ENCODE data around the gene GARRE1. TPM values are rescaled to one million over a fixed set of nuclear protein-coding genes. Genes with fewer than 3 reads are reported as not detected.

GARRE1 gene
- total RNA-seq, 2 experiments from 2014 or later, result 11.7 to 11.9 TPM

- ChIA-PET POLR2A (no interaction called here), CTCF (no interaction called here)
- no peaks in the 10 kb centered on the region for H3K27me3 Mint-ChIP-seq
- no peaks in the 10 kb centered on the region for H3K9me3 Mint-ChIP-seq
- no peak overlapping the region for H3K4me3 Mint-ChIP-seq
- peaks cover 9% of the 10 kb centered on the region for H3K36me3 Mint-ChIP-seq
- no peak for DNase-seq
- peaks cover 27% of the 10 kb centered on the region for H3K4me1 Mint-ChIP-seq (ENCODE audit: low read depth)
- intact Hi-C loops (cut with micrococcal nuclease), result no loop called here
- no peak overlapping the region for H3K27ac Mint-ChIP-seq
Measured at GRCh38 chr19:34282611-34283519, 28.5 kb downstream of the GARRE1 start.

- Mint-ChIP-seq H3K27ac (no peak overlapping the region), H3K4me1 (ENCODE audit: low read depth) (peaks cover 30% of the 10 kb centered on the region), H3K9me3 (no peaks in the 10 kb centered on the region), H3K4me3 (no peak overlapping the region), H3K36me3 (peaks cover 5% of the 10 kb centered on the region), H3K27me3 (no peaks in the 10 kb centered on the region)
- POLR2A ChIA-PET, result no interaction called here
- DNase-seq, result no peak
- intact Hi-C loops (cut with micrococcal nuclease), result no loop called here
- CTCF ChIA-PET, result no interaction called here
Measured at GRCh38 chr19:34284505-34284904, 30.2 kb downstream of the GARRE1 start.

- CTCF ChIA-PET, result no interaction called here
- DNase-seq, result no peak
- H3K9me3 Mint-ChIP-seq, result no peaks in the 10 kb centered on the region
- peak overlapping the region; percentile 8 for H3K27ac Mint-ChIP-seq
- H3K4me3 Mint-ChIP-seq, result no peak overlapping the region
- no peaks in the 10 kb centered on the region for H3K27me3 Mint-ChIP-seq
- H3K4me1 Mint-ChIP-seq (ENCODE audit: low read depth), result peaks cover 26% of the 10 kb centered on the region
- intact Hi-C loops (cut with micrococcal nuclease), result no loop called here
- POLR2A ChIA-PET, result no interaction called here
- peaks cover 5% of the 10 kb centered on the region for H3K36me3 Mint-ChIP-seq
Measured at GRCh38 chr19:34287662-34288140, 33.3 kb downstream of the GARRE1 start.

- no peaks in the 10 kb centered on the region for H3K27me3 Mint-ChIP-seq
- no peaks in the 10 kb centered on the region for H3K9me3 Mint-ChIP-seq
- peaks cover 19% of the 10 kb centered on the region for H3K4me1 Mint-ChIP-seq (ENCODE audit: low read depth)
- H3K36me3 Mint-ChIP-seq, result peaks cover 5% of the 10 kb centered on the region
- CTCF ChIA-PET, result no interaction called here
- DNase-seq, result peak; percentile 39
- intact Hi-C loops (cut with micrococcal nuclease), result no loop called here
- POLR2A ChIA-PET, result no interaction called here
- no peak overlapping the region for H3K4me3 Mint-ChIP-seq
- H3K27ac Mint-ChIP-seq, result peak overlapping the region; percentile 36
Measured at GRCh38 chr19:34288381-34288780, 34.0 kb downstream of the GARRE1 start.

GRCh38 chr19:34291235-34291634 is 36.9 kb downstream of the GARRE1 start:
- Mint-ChIP-seq H3K27ac (no peak overlapping the region), H3K27me3 (no peaks in the 10 kb centered on the region), H3K9me3 (no peaks in the 10 kb centered on the region), H3K4me3 (no peak overlapping the region), H3K4me1 (ENCODE audit: low read depth) (peaks cover 17% of the 10 kb centered on the region), H3K36me3 (peaks cover 5% of the 10 kb centered on the region)
- ChIA-PET CTCF (interaction anchor here (0.7 kb wide), 1 partner anchor 45 kb away, joined by 3 read pairs; no protein-coding TSS in a partner anchor), POLR2A (no interaction called here)
- DNase-seq, result no peak
- intact Hi-C loops (cut with micrococcal nuclease), result no loop called here

GRCh38 chr19:34295103-34295502 is 40.7 kb downstream of the GARRE1 start:
- H3K27me3 Mint-ChIP-seq, result no peaks in the 10 kb centered on the region
- ChIA-PET CTCF (interaction anchor here (0.8 kb wide), 1 partner anchor 25 kb away, joined by 3 read pairs; no protein-coding TSS in a partner anchor), POLR2A (no interaction called here)
- H3K4me1 Mint-ChIP-seq (ENCODE audit: low read depth), result no peaks in the 10 kb centered on the region
- intact Hi-C loops (cut with micrococcal nuclease), result no loop called here
- H3K27ac Mint-ChIP-seq, result no peak overlapping the region
- no peak for DNase-seq
- H3K4me3 Mint-ChIP-seq, result no peak overlapping the region
- H3K9me3 Mint-ChIP-seq, result no peaks in the 10 kb centered on the region
- peaks cover 1% of the 10 kb centered on the region for H3K36me3 Mint-ChIP-seq

- POLR2A ChIA-PET, result no interaction called here
- no peak for DNase-seq
- CTCF ChIA-PET, result no interaction called here
- no peak overlapping the region for H3K27ac Mint-ChIP-seq
- H3K4me1 Mint-ChIP-seq (ENCODE audit: low read depth), result no peaks in the 10 kb centered on the region
- no peak overlapping the region for H3K4me3 Mint-ChIP-seq
- H3K27me3 Mint-ChIP-seq, result no peaks in the 10 kb centered on the region
- H3K9me3 Mint-ChIP-seq, result no peaks in the 10 kb centered on the region
- intact Hi-C loops (cut with micrococcal nuclease), result no loop called here
- H3K36me3 Mint-ChIP-seq, result peaks cover 5% of the 10 kb centered on the region
Measured at GRCh38 chr19:34298891-34299520, 44.7 kb downstream of the GARRE1 start.

- CTCF ChIA-PET, result no interaction called here
- Mint-ChIP-seq H3K9me3 (no peaks in the 10 kb centered on the region), H3K4me1 (ENCODE audit: low read depth) (no peaks in the 10 kb centered on the region), H3K36me3 (peaks cover 5% of the 10 kb centered on the region), H3K27me3 (no peaks in the 10 kb centered on the region), H3K27ac (peak overlapping the region; percentile 6), H3K4me3 (no peak overlapping the region)
- no peak for DNase-seq
- intact Hi-C loops (cut with micrococcal nuclease), result no loop called here
- POLR2A ChIA-PET, result no interaction called here
Measured at GRCh38 chr19:34299576-34299975, 45.2 kb downstream of the GARRE1 start.

GRCh38 chr19:34300380-34300779 is 46.0 kb downstream of the GARRE1 start:
- ChIA-PET CTCF (no interaction called here), POLR2A (no interaction called here)
- no peaks in the 10 kb centered on the region for H3K9me3 Mint-ChIP-seq
- H3K27me3 Mint-ChIP-seq, result no peaks in the 10 kb centered on the region
- intact Hi-C loops (cut with micrococcal nuclease), result no loop called here
- H3K27ac Mint-ChIP-seq, result no peak overlapping the region
- H3K36me3 Mint-ChIP-seq, result peaks cover 5% of the 10 kb centered on the region
- no peak overlapping the region for H3K4me3 Mint-ChIP-seq
- no peaks in the 10 kb centered on the region for H3K4me1 Mint-ChIP-seq (ENCODE audit: low read depth)
- no peak for DNase-seq

GRCh38 chr19:34300962-34301361 is 46.6 kb downstream of the GARRE1 start:
- Mint-ChIP-seq H3K27ac (no peak overlapping the region), H3K36me3 (peaks cover 5% of the 10 kb centered on the region), H3K9me3 (no peaks in the 10 kb centered on the region), H3K27me3 (no peaks in the 10 kb centered on the region), H3K4me3 (no peak overlapping the region), H3K4me1 (ENCODE audit: low read depth) (no peaks in the 10 kb centered on the region)
- ChIA-PET CTCF (no interaction called here), POLR2A (no interaction called here)
- no peak for DNase-seq
- intact Hi-C loops (cut with micrococcal nuclease), result no loop called here
